Stimulated activated CD8-positive, alpha-beta memory T cell treated with anti-CD3 and anti-CD28 coated beads, Interleukin-4, amount 100 ng/mL, for 1 hour (primary cell): ENCODE results near the gene PCSK6.
"Not testable (repeated sequence)": the region's sequence is repeated elsewhere in the genome, so short reads cannot be mapped to it uniquely, and the experiment has no call there.

ENCODE experiments used
- DNase-seq, 2 donors: peaks; one replicate each; pipeline ENCODE4 v3.0.0-alpha.2; 2020; ENCODE audit warnings: low read depth in 2 of 2, low spot score in 1 of 2

Gene PCSK6

GRCh38 chr15:101433396-101433795 lies 56.1 kb downstream of the PCSK6 start:
- DNase-seq: no peak

- no peak for DNase-seq
These were observed 56.5 kb downstream of the PCSK6 start for GRCh38 chr15:101432982-101433381.

- no peak for DNase-seq
These were observed 57.8 kb downstream of the PCSK6 start for GRCh38 chr15:101431748-101432147.

- no peak for DNase-seq
These were observed 58.2 kb downstream of the PCSK6 start for GRCh38 chr15:101431301-101431700.

DNA sequence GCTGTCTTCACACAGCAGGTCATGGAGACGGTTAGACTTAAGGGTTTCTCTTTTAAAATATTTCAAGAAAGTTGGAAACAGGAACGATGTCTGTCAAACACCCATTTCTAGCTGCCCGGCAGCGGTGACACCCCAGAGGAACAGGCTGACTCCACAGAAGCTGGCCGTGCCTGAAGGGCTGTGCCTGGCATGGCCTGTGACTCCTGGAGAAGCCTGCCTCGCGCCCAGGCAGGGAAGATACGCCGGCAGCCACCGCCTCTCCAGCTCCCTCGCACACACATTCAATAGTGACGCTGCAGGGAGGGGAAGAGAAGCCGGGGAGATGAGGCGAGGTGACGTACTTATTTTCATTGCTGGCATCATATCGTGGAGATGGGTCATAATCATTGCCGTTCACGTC lies 59.9 kb downstream of the PCSK6 start:
- DNase-seq: no peak

- DNase-seq: no peak
These were observed 60.3 kb downstream of the PCSK6 start for GRCh38 chr15:101429191-101429590.

DNA sequence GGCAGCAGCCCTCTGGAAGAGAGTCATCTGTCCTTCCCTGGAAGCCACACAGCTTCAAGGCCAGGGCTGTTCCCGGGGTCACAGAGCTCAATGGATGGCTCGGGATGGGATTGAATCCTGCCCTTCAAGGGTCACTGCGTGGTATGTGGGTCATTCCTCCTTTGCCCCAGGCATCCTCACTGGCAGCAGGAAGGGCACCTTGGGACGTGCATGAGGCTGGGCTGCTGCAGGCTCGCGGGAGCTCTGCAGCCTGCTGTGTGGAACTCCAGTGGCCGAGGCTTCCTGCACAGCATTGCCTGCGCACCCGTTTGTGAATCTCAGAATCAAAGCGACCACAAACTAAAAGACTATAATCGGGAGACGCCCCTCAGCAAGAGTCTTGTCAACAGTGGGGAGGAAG lies 60.7 kb downstream of the PCSK6 start:
- DNase-seq: no peak

GRCh38 chr15:101427606-101428487 lies 61.7 kb downstream of the PCSK6 start:
- no peak for DNase-seq

DNA sequence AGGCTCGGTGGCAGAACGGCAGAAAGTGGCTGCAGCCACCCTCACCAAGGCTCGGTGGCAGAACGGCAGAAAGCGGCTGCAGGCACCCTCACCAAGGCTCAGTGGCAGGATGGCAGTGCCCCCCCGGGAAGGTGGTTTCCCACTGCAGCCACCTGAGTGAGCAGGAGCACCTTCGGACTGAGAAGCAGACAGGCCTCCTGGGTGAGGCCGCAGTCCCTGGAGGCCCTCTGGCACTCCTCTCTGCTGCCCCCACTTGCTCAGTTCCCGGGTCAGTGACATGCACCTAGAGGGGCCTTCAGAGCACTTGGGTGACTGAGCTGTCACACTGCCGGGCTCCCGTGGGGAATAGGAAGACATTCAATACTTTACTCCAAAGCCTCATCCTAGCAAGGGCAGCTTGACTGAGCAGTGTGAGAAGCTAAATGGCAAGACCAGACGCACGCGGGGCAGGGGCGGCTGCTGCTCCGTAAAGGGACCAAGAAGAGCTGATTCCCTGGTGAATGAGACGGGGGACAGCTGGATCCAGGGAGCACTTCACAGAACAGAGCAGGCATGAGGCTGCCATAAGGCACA lies 62.7 kb downstream of the PCSK6 start:
- DNase-seq: no peak

DNA sequence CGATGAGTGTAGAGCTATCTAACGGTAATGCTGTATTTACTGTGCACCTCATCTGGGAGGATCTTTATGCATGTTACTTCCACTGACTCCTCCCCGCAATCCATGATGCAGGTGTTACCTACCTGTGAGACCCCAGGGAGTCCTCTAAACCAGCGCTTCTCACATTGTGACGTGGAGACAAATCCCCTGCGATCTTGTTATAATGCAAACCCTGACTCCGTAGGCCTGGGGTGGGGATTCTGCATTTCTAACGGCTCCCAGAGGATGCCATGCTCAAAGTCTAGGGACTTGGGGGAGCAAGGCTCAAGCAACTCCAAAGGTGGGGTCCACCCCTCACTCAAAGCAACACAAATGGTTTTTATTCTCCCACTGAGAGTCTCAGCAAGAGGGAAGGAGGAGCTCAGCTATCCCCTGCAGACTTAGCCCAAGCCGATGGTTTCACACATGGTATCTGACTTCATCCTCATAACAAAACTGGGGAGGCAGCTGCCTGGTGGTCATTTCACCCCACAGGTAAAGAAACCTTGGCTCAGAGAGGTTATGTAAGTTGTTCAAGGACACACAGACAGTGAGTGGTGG lies 63.6 kb downstream of the PCSK6 start:
- no peak for DNase-seq

DNA sequence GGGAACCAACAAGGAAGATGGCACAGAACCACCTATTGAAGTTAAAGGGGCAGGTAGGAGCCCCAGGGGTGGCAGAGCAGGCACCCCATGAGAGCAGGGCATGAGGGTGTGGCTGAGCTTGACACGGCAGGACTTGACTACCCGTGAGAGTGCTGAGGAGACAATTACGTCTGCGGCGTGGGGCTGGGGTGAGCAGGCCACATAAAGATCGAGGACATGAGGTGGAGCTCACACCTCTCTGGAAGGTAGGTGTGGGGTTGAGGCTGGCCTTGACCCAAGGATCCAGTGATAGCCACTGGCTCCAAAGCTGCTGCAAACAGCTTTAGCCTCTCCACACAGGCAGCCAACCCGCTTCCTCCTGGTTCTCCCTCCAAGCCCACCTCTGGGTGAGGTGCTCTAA lies 64.5 kb downstream of the PCSK6 start:
- DNase-seq: no peak

DNA sequence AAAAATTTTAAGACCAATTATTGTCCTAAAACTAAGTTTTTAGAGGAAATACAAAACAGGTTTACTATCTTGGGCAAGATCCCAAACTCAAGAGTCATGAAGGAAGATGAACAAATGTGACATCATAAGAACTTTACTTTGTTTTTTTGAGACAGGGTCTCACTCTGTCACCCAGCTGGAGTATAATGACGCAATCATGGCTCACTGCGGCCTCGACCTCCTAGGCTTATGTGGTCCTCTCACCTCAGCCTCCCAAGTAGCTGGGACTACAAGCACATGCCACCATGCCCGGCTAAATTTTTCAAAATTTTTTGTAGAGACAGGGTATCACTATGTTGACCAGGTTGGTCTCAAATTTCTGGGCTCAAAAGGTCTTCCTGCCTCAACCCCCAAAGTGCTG lies 69.3 kb downstream of the PCSK6 start:
- no peak for DNase-seq

- not testable (repeated sequence) for DNase-seq
These were observed 73.0 kb downstream of the PCSK6 start for GRCh38 chr15:101416475-101416874.

DNA sequence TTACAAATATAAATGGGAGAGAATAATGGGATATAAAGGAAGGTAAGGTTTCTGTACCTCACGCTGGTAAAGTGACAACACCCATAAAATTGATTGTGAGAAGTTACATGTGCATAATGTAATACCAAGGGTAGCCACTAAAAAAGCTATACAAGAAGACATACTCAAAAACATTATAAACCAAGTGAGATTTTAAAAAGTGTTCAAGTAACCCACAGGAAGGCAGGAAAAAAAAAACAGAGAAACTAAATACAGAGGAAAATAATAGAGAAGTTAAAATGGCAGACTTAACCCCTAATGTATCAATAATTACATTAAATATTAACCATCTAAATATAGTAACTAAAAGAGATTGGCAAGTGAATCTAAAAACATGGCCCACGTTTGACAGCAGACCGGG lies 76.3 kb downstream of the PCSK6 start:
- DNase-seq: no peak

GRCh38 chr15:101411581-101411980 lies 77.9 kb downstream of the PCSK6 start:
- no peak for DNase-seq

- no peak for DNase-seq
These were observed 78.4 kb downstream of the PCSK6 start for GRCh38 chr15:101411085-101411484.

- DNase-seq: no peak
These were observed 78.9 kb downstream of the PCSK6 start for GRCh38 chr15:101410612-101411011.

DNA sequence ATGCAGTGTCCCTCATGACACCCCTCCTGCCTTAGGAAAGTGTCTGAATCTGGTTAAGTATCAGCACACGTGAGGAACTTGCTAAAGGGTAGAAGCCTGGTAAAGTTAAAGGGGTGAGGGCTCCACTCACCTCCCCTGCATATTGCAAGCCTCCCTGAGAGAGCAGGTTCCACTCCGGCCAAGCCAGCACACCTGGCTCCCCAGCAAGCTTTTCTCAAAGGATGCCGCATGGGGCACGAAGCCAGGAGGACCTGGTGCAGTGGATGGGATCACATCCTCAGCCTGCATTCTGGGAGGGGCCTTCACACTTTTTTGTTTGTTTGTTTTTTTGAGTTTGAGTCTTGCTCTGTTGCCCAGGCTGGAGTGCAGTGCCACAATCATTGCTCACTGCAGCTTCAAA lies 79.9 kb downstream of the PCSK6 start:
- DNase-seq: no peak

DNA sequence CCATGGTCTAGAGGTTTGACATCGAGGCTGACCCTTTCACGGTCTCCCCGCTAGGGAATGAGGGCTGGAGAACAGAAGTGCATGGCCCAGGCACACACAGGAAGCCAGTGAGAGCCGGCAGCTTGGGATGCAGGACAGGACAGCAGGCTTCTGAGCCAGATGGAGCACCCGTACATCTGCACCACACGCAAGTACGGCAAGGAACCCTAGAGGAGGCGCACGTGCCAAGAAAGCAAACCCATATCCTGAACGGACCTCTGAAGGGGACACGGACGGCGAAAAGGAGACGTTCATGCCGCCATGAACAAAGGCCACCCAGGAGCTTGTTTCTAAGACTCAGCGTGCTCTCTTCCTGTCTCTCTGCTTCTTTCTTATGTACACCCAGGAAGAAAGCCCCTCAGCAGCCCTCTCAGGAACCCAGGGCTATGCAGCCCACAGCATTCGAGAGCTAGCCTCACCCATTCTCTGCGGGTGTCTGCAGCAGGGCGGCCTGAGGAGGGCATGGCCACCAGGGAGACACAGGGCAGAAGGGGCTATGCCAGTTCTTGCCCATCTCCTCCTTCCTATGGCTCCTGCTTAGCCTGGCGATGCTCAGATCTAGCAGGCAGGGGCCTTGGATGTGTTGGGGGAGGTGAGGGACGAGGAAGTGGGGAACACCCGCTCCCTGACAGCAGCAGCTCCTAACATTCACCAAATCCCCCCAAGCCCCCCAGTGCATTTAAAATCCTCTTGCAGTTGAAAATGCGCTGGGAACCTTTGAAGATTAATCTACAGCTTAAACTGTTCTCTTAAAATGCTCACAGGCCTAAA lies 81.3 kb downstream of the PCSK6 start:
- DNase-seq: no peak

DNA sequence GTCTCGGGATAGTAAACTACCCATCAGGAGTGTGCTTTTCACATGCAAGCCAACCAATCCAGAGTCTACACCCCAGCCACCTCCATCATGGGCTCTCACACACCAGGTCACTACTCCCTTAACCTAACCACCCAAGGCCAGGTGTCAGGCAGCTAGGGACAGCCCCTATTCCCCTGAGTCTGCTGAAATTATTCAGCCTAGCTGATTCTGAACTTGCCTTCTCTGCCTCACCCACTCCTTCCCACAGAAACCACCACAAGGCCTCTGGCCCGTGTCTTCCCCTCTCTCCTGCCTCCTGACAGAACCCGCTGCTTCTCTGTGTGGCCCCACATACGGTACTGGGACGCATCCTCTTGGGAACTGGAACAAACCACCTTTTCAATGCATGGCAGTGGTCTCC lies 82.1 kb downstream of the PCSK6 start:
- no peak for DNase-seq

DNA sequence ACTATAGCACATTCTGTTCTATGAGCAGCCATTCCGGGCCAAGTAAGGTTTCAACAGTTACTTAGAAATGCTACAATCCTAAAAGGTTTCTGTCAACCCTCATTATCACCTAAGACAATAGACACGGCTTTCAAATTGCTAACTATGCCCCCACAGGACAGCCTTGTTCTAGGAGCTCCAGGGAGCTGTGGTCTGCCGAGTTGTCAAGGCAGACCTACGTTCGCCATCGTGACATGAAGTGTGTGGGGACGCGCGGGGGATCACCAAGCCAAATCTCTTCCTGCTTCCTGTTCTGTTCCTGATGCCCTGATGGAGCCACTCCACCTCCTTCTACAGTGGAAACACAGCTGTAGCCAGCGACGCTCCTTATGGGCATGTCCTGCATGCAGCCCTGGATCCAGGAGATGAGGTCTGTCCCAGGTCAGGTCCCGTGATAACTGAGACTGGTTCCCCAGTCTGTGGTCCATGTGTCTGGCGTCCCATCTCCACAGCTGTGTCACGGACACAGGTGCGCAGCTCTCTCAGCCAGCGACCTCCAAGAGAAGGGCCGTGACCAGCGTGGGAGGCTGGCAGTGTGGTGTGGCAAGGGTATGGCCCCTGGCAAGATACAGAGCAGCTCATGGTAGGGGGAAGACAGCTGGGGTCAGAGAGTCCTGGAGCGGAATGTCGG lies 82.8 kb downstream of the PCSK6 start:
- DNase-seq: no peak
